ENCODE data around the gene MAP3K2. TPM values are rescaled to one million over a fixed set of nuclear protein-coding genes. Genes with fewer than 3 reads are reported as not detected.

The MAP3K2 gene
- total RNA-seq, 1 donor from 2014 or later = 49.2 TPM

DNA sequence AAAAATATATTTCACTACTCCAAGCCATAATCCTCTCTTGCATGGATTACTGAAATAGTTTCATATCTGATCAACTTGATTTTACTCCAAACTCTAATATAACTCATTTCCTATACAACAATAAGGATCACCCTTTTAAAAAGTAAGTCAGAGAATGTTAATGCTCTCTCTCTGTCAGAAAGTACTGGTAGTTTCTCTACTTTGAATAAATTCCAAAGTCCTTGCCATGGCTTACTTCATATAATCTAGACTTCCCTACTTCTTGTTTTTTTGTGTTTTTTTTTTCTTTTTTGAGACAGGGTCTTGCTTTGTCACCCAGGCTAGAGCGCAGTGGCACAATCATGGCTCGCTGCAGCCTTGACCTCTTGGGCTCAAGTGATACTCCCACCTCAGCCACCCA lies 36.2 kb downstream of the MAP3K2 start:
- no peak for DNase-seq (ENCODE audit: low read depth)

DNA sequence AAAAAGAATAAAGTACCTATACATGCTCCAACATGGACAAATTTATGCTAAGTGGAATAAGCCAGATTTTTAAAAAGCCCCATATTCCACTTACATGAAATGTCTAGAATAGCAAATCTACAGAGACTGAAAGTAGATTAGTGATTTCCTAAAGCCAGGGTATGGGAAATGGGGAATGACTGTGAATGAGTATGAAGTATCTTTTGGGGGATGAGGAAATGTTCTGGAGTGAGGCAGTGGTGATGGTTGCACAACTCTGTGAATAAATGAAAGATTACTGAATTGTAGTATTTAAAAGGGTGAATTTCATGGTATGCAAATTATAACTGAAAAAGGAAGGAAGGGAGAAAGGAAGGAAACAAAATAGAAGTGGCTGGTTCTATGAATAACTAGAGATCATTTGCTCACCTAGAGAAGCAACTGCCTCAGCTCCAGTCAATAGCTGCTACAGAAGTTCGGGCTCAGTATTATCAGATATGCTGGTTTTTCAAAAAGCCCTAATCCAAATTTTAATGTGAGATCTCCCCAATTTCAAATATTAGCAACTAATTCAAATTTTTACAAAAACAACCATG lies 39.3 kb downstream of the MAP3K2 start:
- peak; percentile 59 for DNase-seq (ENCODE audit: low read depth)

DNA sequence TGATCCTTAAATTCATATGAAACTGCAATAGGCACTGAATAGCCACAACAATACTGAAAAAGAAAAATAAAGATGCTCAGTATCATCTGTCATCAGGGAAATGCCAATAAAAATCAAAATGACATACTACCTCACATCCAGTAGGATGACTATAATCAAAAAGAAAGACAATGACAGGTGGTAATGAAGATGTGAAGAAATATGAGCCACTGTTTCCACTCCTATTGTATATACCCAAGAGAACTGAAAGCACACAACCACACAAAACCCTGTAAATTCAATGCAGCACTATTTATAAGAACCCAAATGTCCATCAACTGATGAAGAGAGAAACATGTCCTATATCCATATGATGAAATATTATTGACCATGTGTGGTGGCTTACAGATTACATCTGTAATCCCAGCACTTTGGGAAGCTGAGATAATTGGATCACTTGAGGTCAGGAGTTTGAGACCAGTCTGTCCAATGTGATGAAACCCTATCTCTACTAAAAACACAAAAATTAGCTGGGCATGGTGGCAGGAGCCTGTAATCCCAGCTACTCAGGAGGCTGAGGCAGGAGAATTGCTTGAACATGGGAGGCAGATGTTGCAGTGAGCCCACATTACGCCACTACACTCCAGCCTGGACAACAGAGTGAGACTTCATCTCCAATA lies 39.9 kb downstream of the MAP3K2 start:
- no peak for DNase-seq (ENCODE audit: low read depth)

DNA sequence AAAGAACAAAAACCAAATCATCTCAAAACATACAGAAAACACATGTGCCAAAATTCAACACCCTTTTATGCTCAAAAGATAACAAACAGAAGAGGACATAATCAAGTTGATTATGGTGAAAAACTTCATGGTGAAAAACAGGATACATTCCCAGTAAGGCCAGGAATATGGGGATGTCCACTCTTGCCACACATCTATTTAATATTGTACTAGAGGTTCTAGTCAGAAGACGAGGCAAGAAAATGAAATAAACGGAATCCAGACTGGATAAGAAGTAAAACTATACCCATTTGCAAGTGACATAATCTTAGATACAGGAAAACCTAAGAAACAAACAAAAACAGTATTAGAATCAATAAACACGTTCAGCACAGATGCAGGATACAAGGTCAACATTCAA lies 40.8 kb downstream of the MAP3K2 start:
- DNase-seq (ENCODE audit: low read depth) = peak; percentile 58

- DNase-seq (ENCODE audit: low read depth) = no peak
Observed at GRCh38 chr2:127343277-127343676, 44.5 kb downstream of the MAP3K2 start.

DNA sequence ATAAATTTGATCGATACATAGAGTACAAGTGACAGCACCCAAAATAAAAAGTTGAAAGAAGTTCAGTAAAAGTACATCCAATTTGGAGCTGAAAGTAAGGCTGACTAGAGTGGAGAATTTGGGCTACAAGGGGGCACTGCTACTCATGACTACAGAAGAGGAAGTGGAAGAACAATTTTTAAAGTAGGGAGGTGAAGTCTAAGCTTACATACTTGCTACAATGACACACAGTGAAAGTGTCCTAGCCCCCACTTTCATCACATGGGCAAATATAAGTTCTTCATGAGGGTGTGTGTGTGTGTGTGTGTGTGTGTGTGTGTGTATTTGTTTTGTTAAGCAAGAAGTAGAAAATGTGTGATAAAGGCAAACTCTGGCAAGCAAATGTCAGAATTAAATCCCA lies 45.7 kb downstream of the MAP3K2 start:
- DNase-seq (ENCODE audit: low read depth) = no peak

DNA sequence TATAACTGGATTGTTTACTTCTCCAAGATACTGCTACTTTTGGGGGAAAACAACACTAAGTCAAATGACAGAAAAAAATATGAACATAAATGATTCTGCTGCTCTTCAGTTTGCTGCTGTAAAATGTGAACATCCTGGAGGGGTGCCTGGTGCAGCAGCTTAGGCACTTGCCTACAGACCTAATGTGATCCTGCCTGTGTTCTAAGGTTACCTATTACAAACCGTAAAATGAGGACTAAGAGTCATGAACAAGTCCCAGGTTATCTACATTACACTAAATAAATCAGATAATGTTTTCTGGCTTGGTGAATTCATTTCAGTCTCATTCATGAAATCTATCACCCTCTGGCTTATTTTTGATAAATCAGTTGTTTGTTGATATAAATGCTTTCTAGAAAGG lies 55.4 kb downstream of the MAP3K2 start:
- DNase-seq (ENCODE audit: low read depth) = no peak

GRCh38 chr2:127330753-127331152 lies 57.0 kb downstream of the MAP3K2 start:
- no peak for DNase-seq (ENCODE audit: low read depth)

- no peak for DNase-seq (ENCODE audit: low read depth)
Observed at GRCh38 chr2:127326289-127326945, 61.4 kb downstream of the MAP3K2 start.

GRCh38 chr2:127324635-127325034 lies 63.1 kb downstream of the MAP3K2 start:
- DNase-seq (ENCODE audit: low read depth) = peak; percentile 55

- no peak for DNase-seq (ENCODE audit: low read depth)
Observed at GRCh38 chr2:127321303-127321702, 66.5 kb downstream of the MAP3K2 start.

DNA sequence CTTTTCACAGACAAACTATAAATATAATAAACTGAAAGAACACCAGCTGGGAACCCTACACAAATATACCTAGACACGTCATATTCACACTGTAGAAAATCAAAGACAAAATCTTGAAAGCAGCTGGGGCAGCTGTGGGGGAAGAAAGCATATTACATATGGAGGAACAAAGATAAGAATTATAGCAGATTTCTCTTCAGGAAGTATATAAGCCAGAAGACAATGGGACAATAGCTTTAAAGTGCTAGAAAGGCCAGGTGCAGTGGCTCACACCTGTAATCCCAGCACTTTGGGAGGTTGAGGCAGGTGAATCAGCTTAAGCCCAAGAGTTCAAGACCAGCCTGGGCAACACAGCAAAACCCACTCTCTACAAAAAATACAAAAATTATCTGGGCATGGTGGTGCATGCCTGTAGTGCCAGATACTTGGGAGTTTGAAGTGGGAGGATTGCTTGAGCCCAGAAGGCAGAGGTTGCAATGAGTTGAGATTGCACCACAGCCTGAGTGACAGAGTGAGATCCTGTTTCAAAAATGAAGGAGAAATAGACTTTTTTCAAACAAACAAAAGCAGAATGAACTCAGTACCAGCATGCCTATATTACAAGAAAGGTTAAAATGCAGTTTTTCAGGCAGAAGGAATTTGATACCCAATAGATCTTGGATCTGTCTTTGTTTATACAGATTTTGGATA lies 67.0 kb downstream of the MAP3K2 start:
- DNase-seq (ENCODE audit: low read depth) = no peak

GRCh38 chr2:127320067-127320466 lies 67.7 kb downstream of the MAP3K2 start:
- no peak for DNase-seq (ENCODE audit: low read depth)

DNA sequence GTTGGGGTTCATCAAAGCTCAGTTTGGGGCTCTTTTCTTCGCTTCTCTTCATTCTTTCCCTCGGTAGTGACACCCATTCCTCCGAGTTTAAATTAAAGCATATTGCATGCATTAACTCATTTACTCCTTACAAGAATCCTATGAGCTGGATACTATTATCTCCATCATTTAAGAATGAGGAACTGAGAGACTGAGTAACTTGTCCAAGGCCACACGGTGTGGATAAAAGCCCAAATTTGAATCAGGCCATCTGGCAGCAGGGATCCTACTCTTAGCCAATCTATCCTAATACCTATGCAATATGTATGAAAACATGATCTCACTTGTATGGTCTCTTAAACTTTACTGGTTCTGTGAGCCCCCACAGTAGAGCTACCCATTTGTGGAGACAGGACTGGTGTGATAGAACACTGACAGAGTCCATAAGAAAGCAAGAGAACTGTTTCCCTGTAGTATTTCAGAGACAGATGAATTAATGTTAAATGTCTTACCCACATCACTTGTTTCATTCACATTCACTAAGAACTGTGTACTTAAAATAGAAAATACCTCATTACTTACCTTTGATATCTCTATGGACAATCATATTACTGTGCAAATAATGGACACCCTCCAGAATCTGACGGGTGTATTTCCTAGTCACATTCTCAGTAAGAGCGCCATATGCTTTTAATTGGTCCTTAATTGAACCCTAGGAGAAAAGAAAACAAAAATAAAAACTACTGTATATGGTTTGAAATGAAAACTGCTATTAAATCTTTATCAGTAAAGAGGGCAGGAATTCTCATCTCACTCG lies 73.4 kb downstream of the MAP3K2 start:
- no peak for DNase-seq (ENCODE audit: low read depth)

DNA sequence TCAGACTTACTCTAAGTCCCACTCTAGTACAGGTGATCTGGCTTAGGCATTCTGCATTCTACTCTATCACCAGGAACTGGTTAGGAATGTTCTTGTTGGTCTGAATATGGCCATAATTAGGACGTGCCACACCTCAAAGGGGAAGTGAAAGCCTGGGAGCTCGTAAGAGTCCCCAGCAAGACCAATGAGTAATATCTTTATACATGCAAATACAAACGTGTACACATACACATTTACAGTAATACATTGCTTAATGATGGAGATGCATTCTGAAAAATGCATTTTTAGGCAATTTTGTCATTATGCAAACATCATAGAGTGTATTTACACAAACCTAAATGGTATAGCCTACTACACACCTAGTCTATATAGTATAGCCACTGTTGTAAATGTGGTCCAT lies 74.4 kb downstream of the MAP3K2 start:
- no peak for DNase-seq (ENCODE audit: low read depth)

DNA sequence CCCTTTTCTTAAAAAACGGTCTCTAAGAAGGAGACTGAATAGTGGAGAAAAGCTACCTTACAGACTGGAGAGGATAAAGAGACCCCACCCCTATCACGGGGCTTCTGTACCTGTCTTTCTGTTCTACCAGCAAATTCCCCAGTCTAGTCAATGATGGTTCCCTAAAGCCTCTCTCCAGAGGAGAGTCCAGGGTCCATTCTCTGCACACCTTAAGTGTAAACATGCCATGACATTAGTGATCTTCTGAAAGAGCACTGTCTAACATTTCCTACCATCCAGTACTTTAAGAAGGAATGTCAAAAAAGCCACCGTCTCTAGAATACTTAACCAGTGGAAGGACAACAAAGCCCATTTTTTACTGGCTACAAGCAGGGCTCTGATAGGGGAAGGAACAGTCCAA lies 76.8 kb downstream of the MAP3K2 start:
- DNase-seq (ENCODE audit: low read depth) = no peak

- DNase-seq (ENCODE audit: low read depth) = no peak
Observed at GRCh38 chr2:127309468-127309867, 78.3 kb downstream of the MAP3K2 start.

DNA sequence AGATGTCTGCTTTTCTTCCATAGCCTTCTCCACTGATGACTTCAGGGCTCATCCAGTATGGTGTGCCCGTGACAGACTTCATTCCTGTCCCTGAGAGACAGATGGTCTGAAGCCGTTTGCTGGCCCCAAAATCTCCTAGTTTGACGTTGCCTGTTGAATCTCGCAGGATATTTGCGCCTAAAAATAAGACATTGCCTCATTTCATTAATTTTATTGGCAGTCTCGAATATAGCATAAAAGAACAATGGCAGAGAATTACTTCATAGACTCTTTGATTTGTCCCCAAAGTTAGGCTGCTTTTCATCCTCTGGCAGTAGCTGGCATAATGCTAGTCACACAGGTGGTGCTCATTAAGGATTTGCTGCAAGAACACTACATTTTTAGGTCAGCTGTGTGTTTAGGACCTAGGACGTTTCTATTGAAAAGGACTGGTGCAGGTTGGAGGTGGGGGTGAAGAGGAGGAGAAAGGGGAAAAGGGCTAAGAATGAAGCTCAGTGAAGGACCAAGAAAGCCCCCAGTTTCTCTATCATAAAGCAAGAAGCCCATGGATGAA lies 79.1 kb downstream of the MAP3K2 start:
- DNase-seq (ENCODE audit: low read depth) = no peak

DNA sequence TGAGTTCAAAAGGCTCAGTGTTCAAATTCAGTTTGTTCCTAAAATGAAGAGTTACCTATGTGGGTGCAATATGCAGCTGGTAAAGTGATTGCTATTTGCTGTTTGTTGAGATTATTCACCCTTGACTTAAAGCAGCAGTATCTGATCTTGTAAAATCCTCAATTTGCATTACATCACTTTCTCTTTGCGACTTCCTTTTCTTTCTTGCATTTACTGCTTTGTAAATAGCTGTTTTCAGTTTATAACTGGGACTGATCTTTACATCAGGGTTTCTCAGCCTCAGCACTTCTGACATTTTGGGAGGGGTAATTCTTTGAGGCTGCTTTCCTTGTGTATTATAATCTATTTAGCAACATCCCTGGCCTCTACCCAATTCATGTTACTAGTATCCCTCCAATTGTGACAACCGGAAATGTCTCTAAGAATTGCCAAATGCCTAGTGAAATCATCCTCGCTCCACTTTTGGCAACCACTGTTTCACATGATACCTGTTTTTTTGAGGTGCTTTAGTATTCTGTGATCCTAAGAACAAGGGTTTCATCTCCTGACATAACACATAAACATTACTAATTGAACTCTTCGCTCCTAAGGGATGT lies 81.7 kb downstream of the MAP3K2 start:
- no peak for DNase-seq (ENCODE audit: low read depth)

DNA sequence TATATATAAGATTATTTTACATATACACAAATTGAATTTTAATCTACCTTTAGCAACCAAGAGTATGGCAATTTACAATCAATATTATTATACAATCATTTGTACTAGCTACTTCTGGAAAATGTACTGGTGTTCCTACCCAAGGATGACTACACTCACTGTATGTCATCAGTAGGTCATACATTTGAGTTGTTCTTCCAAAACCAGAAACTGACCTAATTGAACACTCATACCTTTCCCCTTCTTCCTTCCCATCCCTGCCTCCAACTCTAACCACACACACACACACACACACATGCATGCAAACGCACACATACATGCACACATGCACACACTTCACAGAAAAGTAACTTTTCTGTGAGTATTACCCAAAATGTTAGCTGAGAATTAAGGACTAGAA lies 85.6 kb downstream of the MAP3K2 start:
- no peak for DNase-seq (ENCODE audit: low read depth)
